Measurements from ENCODE around the gene PCDHA7. TPM values are rescaled to one million over a fixed set of nuclear protein-coding genes. Genes with fewer than 3 reads are reported as not detected.
"Not testable (repeated sequence)": the region's sequence is repeated elsewhere in the genome, so short reads cannot be mapped to it uniquely, and the experiment has no call there.

Gene PCDHA7
- total RNA-seq, 2 experiments from 2014 or later, result not detected

GRCh38 chr5:140857177-140857986 lies 23.3 kb downstream of the PCDHA7 start:
- CTCF ChIA-PET, result no interaction called here
- POLR2A ChIA-PET, result no interaction called here

GRCh38 chr5:140857987-140858240 lies 23.8 kb downstream of the PCDHA7 start:
- POLR2A ChIA-PET, result no interaction called here
- CTCF ChIA-PET, result no interaction called here

- ChIA-PET POLR2A (no interaction called here), CTCF (no interaction called here)
Observed at GRCh38 chr5:140862441-140863295, 28.6 kb downstream of the PCDHA7 start.

- POLR2A ChIA-PET, result no interaction called here
- CTCF ChIA-PET, result no interaction called here
Observed at GRCh38 chr5:140868721-140869554, 34.9 kb downstream of the PCDHA7 start, which contains the start of gene PCDHA11. TSS of gene PCDHA11 (plus strand) at chr5:140868957. CDS start at chr5:140869104, 147 bp downstream.

- ChIA-PET POLR2A (no interaction called here), CTCF (no interaction called here)
Observed at GRCh38 chr5:140869555-140869886, 35.5 kb downstream of the PCDHA7 start.

- CTCF ChIA-PET, result no interaction called here
- POLR2A ChIA-PET, result no interaction called here
Observed at GRCh38 chr5:140870221-140871201, 36.4 kb downstream of the PCDHA7 start.

- POLR2A ChIA-PET, result no interaction called here
- CTCF ChIA-PET, result no interaction called here
Observed at GRCh38 chr5:140875085-140876065, 41.3 kb downstream of the PCDHA7 start, which contains the start of gene PCDHA12. TSS of gene PCDHA12 (plus strand) at chr5:140875308. CDS start at chr5:140875473, 165 bp downstream.

GRCh38 chr5:140876541-140877261 lies 42.6 kb downstream of the PCDHA7 start:
- CTCF ChIA-PET, result not testable (repeated sequence)

GRCh38 chr5:140877262-140877581 lies 43.2 kb downstream of the PCDHA7 start:
- ChIA-PET CTCF (no interaction called here), POLR2A (no interaction called here)

More at GRCh38 chr5:140876541-140877261, 42.6 kb downstream of the PCDHA7 start:
- POLR2A ChIA-PET, result not testable (repeated sequence)

GRCh38 chr5:140881889-140882590 lies 48.0 kb downstream of the PCDHA7 start, which contains the start of gene PCDHA13:
TSS of gene PCDHA13 (plus strand) at chr5:140882124. CDS start at chr5:140882269, 145 bp downstream.
- POLR2A ChIA-PET, result no interaction called here
- CTCF ChIA-PET, result no interaction called here

- ChIA-PET POLR2A (no interaction called here), CTCF (no interaction called here)
Observed at GRCh38 chr5:140882591-140882899, 48.5 kb downstream of the PCDHA7 start.

- ChIA-PET CTCF (no interaction called here), POLR2A (no interaction called here)
Observed at GRCh38 chr5:140883373-140883772, 49.3 kb downstream of the PCDHA7 start.

- ChIA-PET CTCF (no interaction called here), POLR2A (no interaction called here)
Observed at GRCh38 chr5:140883927-140884697, 50.0 kb downstream of the PCDHA7 start.
